IPS DF 6.9 (cell line): ENCODE results near the gene SLC16A7.
A peak's percentile ranks its signal among the peaks of the same experiment; 100 is the strongest.
"Not testable (repeated sequence)": the region's sequence is repeated elsewhere in the genome, so short reads cannot be mapped to it uniquely, and the experiment has no call there.

Experiments used
- DNase-seq: peaks from one replicate; pipeline ENCODE4 v3.0.0-alpha.2; 2013; ENCODE audit warnings: low read depth, low spot score
- H3K27ac ChIP-seq: one replicate; pipeline ENCODE4 v1.5.1; 2013; ENCODE audit warnings: low read length, control low read depth
- H3K27me3 ChIP-seq: 2 replicates; pipeline ENCODE4 v1.6.1; 2013; ENCODE audit warnings: mild to moderate bottlenecking, low read length; ENCODE audit not compliant: control insufficient read depth, insufficient read depth
- H3K36me3 ChIP-seq: 2 replicates; pipeline ENCODE4 v1.6.1; 2013; ENCODE audit warnings: low read length; ENCODE audit not compliant: control insufficient read depth, insufficient read depth
- H3K4me1 ChIP-seq: 2 replicates; pipeline ENCODE4 v1.6.1; 2013; ENCODE audit warnings: low read length; ENCODE audit not compliant: control insufficient read depth, insufficient read depth
- H3K4me3 ChIP-seq: 2 replicates; pipeline ENCODE4 v1.5.1; 2013; ENCODE audit warnings: mild to moderate bottlenecking, low read length
- H3K9me3 ChIP-seq: 2 replicates; pipeline ENCODE4 v1.6.1; 2013; ENCODE audit warnings: low read length, inconsistent platforms; ENCODE audit not compliant: control insufficient read depth, insufficient read depth
- WGBS: extraction: QIAGEN DNeasy Blood & Tissue Kit; methylation state at CpG from one replicate; pipeline ENCODE4 v1.1.7; 2013; ENCODE audit warnings: mixed read lengths, missing lambda C conversion rate; ENCODE audit not compliant: insufficient read length, insufficient coverage; 5-methylcytosine and 5-hydroxymethylcytosine counted together

Gene SLC16A7

GRCh38 chr12:59587710-59588109 is 8.1 kb upstream of the SLC16A7 start:
- H3K27ac ChIP-seq = no peak overlapping the region
- H3K4me1 ChIP-seq = no peaks in the 10 kb centered on the region
- no peak for DNase-seq
- no peak overlapping the region for H3K4me3 ChIP-seq
- no peaks in the 10 kb centered on the region for H3K9me3 ChIP-seq
- WGBS = no CpG with 5 or more reads among the region's 1 CpG
- no peaks in the 10 kb centered on the region for H3K36me3 ChIP-seq
- no peaks in the 10 kb centered on the region for H3K27me3 ChIP-seq

- no peak for DNase-seq
- WGBS = no CpG with 5 or more reads among the region's 1 CpG
- no peaks in the 10 kb centered on the region for H3K27me3 ChIP-seq
- no peak overlapping the region for H3K27ac ChIP-seq
- H3K9me3 ChIP-seq = no peaks in the 10 kb centered on the region
- H3K4me1 ChIP-seq = no peaks in the 10 kb centered on the region
- no peak overlapping the region for H3K4me3 ChIP-seq
- no peaks in the 10 kb centered on the region for H3K36me3 ChIP-seq
These were observed 2.1 kb upstream of the SLC16A7 start for GRCh38 chr12:59593761-59594160.

GRCh38 chr12:59594943-59595500 is 807 bp upstream of the SLC16A7 start:
- H3K27ac ChIP-seq = no peak overlapping the region
- DNase-seq = no peak

GRCh38 chr12:59595565-59595882 is 305 bp upstream of the SLC16A7 start:
- H3K36me3 ChIP-seq = no peaks in the 10 kb centered on the region
- peak overlapping the region; percentile 84; the same call in 1 of the 2 replicates for H3K4me3 ChIP-seq
- peak; percentile 9 for DNase-seq
- WGBS = no CpG with 5 or more reads among the region's 5 CpGs
- H3K4me1 ChIP-seq = no peaks in the 10 kb centered on the region
- no peaks in the 10 kb centered on the region for H3K27me3 ChIP-seq
- no peak overlapping the region for H3K27ac ChIP-seq
- H3K9me3 ChIP-seq = no peaks in the 10 kb centered on the region

More at GRCh38 chr12:59594943-59595500, 807 bp upstream of the SLC16A7 start:
- no peaks in the 10 kb centered on the region for H3K4me1 ChIP-seq
- no peaks in the 10 kb centered on the region for H3K9me3 ChIP-seq
- no peaks in the 10 kb centered on the region for H3K36me3 ChIP-seq
- H3K27me3 ChIP-seq = no peaks in the 10 kb centered on the region
- H3K4me3 ChIP-seq = no peak overlapping the region
- WGBS = no CpG with 5 or more reads among the region's 4 CpGs

GRCh38 chr12:59597385-59597781 is 1.6 kb downstream of the SLC16A7 start:
- Histone ChIP-seq H3K27me3 (no peaks in the 10 kb centered on the region), H3K4me1 (no peaks in the 10 kb centered on the region), H3K36me3 (no peaks in the 10 kb centered on the region), H3K27ac (no peak overlapping the region), H3K9me3 (no peaks in the 10 kb centered on the region), H3K4me3 (no peak overlapping the region)
- WGBS = no CpG with 5 or more reads among the region's 2 CpGs
- DNase-seq = no peak

- Histone ChIP-seq H3K4me1 (no peaks in the 10 kb centered on the region), H3K27me3 (no peaks in the 10 kb centered on the region), H3K9me3 (no peaks in the 10 kb centered on the region), H3K27ac (no peak overlapping the region), H3K36me3 (no peaks in the 10 kb centered on the region), H3K4me3 (no peak overlapping the region)
- DNase-seq = no peak
These were observed 4.3 kb downstream of the SLC16A7 start for GRCh38 chr12:59600171-59600570.

- no peaks in the 10 kb centered on the region for H3K36me3 ChIP-seq
- no peak overlapping the region for H3K27ac ChIP-seq
- H3K4me1 ChIP-seq = no peaks in the 10 kb centered on the region
- H3K27me3 ChIP-seq = no peaks in the 10 kb centered on the region
- no peak for DNase-seq
- H3K9me3 ChIP-seq = no peaks in the 10 kb centered on the region
- H3K4me3 ChIP-seq = no peak overlapping the region
These were observed 7.9 kb downstream of the SLC16A7 start for GRCh38 chr12:59603754-59604153.

GRCh38 chr12:59612823-59613434 is 17.1 kb downstream of the SLC16A7 start:
- H3K27ac ChIP-seq, H3K4me1 ChIP-seq, H3K4me3 ChIP-seq, H3K9me3 ChIP-seq, DNase-seq, H3K36me3 ChIP-seq, H3K27me3 ChIP-seq: not testable (repeated sequence)
- no CpG with 5 or more reads among the region's 4 CpGs for WGBS

GRCh38 chr12:59615392-59616165 is 19.8 kb downstream of the SLC16A7 start:
- no peaks in the 10 kb centered on the region for H3K27me3 ChIP-seq
- H3K4me1 ChIP-seq = no peaks in the 10 kb centered on the region
- H3K9me3 ChIP-seq = no peaks in the 10 kb centered on the region
- DNase-seq = no peak
- H3K36me3 ChIP-seq = no peaks in the 10 kb centered on the region
- H3K27ac ChIP-seq = no peak overlapping the region
- no peak overlapping the region for H3K4me3 ChIP-seq

GRCh38 chr12:59619461-59620240 is 23.8 kb downstream of the SLC16A7 start:
- H3K27ac ChIP-seq = no peak overlapping the region
- WGBS = no CpG with 5 or more reads among the region's 1 CpG
- no peaks in the 10 kb centered on the region for H3K27me3 ChIP-seq
- no peaks in the 10 kb centered on the region for H3K9me3 ChIP-seq
- H3K36me3 ChIP-seq = no peaks in the 10 kb centered on the region
- H3K4me1 ChIP-seq = no peaks in the 10 kb centered on the region
- no peak overlapping the region for H3K4me3 ChIP-seq
- no peak for DNase-seq
